Smooth muscle cell of the umbilical artery (primary cell): ENCODE data around the gene BORCS6. TPM values are rescaled to one million over a fixed set of nuclear protein-coding genes. Genes with fewer than 3 reads are reported as not detected.

Experiments used
- total RNA-seq: library from RNA; depleted of rRNA; stranded (reverse); fragments of >200 nt; gene quantifications from 2 replicates; pipeline ENCODE4 v1.2.3, GENCODE V29; 2014

BORCS6 gene
- total RNA-seq, result 6.4 and 7.1 TPM in 2 replicates

DNA sequence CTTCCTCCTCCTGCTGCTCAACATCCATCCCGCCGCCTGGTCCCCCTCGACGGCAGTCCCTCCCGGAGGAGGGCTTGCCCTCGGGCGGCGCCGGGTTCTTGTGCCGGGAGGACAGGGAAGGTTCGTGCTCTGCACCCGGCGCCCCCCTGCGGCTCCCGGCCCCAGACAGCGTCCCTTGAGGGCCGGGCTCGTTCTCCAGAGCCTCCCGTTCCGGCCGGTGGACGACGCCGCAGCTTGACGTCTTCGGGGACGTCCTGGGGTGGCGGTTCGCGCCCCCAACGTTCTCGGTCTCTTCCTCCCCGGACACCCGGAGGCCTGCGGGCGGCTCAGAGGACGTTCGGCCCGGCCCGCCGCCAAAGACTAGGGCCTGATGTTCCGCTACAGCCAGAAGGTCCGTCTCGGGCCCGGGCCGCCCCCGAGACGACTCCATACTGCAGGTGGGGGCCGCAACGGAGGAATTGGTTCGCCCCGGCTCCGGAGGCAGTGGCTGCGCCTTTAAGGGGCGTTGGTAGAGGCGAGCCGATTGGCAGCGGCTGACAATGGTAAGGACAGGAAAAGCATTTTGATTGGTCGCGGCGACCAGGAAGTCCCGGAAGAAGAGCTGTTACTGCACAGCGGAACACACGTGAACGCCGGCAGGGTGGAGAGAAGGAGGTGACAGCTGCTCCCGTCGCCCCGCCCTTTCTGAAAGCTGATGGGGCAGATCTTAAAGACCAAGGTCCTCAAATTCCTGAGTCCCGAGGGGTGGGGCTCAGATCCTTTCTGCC, at the start of gene BORCS6:
BORCS6 (minus strand) TSS at position 470 of the 767 bp plus-strand sequence; CDS start at position 430, 40 bp downstream.

DNA sequence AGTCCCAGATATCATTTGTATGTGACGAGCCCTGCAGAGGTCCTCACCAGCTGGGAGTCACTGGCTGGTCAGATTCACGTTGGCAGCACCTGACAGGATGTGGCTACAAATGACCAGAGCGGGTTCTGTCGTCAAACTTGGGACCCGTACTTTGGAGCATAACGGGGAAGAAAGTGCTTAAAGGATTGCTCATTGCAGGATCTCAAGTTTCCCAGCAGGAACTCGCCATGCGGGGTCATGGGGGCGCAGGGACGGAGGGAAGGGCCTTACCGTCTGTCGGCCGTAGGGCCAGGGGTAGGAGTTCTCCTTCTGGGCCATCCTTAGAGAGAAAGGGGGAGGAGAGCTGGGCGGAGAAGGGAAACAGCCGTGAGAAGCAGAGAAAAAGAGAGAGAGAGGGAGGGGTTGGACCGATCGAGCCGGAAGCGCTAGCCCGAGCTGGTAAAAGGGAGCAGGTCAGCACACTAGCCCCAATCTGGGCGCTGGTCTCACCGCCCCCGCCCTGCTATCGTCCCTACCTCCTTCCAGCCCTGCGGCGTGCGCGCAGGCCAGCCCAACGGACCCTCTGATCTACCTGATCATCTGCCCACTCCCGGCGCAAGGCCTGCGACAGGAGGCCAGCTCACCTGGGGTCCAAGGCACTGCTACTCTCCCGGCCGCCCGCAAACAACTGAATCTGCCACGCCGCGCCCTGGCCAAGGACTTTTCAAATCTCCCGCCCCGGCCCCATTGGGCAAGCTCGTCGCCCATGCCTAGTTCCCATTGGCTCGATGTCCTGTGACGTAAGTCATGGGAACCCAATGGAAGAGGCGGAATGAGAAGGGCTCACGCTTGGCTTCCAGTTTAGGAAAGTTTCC, 20.2 kb upstream of the BORCS6 start, which contains the start of gene AURKB:
AURKB (minus strand) TSS at position 669 of the 854 bp plus-strand sequence; CDS start at position 318, 351 bp downstream.

DNA sequence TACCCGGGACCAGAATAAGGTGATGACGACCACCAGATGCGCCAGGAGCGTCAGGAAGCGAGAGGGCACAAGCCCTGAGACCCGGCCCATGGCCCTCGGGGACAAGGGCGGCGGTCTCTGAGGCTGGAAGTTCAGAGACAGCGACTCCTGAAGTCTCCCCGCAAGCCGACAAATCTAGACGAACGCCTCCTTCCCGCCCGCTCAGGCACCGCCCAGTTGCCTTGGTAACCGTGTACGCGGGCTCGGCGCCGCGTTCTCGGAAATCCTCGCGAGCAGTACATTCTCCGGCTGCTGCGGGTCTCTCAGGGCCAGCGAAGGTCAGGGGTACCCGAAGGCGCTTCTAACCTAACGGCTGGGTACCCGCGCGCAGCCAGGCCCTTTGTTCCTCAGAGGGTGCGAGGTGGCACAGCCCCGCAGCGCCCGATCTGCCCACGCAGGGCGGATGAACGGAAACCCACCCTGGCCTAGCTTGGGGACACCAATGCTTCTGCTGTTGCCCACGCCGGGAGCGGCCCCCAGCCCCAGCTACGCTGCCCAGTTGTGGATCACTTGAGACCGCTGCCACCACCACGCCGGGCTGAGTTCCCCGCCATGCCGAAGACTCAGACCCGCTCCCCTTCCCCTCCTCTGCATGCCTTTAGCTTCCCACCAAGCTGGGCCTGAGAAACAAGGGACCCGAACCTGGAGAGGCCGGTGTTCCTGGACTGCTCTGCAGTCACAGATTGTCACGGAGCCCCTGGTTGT, 13.6 kb downstream of the BORCS6 start, which contains the start of gene TMEM107:
TMEM107 (minus strand) TSS at position 184 of the 744 bp plus-strand sequence; CDS start at position 90, 94 bp downstream.

DNA sequence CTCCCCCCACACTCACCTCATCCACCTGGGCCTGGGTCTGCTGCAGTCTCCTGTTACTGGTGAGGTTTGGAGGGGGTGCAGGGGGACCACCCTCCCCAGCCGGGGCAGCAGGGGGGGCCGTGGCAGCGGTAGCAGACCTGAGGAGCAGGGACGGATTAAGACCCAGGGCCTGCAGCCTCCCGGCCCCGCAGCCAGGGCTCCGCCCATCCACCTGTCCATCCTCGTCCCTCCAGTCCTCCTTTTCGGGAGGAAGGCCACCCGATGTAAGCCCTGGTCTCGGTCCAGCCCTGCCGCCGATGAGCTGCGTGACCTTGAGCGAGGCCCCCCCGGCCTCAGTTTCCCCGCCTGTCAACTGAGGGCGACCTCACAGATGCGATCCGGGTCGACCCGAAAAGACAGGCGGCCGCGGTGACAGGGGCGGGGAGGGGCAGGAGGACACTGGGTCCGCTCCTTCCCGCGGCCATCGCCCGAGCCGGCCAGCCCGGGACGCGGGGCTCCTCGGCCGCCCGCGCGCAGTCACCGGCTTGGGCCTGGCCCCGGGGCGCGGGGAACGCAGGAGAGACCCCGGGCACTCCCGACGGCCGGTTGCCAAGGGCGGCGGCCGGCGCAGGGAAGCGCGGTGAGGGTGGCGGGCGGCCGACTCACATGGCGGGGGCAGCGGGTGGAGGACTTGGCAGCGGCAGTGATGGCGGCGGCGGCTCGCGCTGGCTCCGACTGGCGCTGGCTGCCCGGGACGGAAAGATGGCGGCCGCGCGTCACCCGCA, 27.6 kb downstream of the BORCS6 start, which contains the start of gene VAMP2:
VAMP2 (minus strand) TSS at position 716 of the 764 bp plus-strand sequence; CDS start at position 647, 69 bp downstream.

DNA sequence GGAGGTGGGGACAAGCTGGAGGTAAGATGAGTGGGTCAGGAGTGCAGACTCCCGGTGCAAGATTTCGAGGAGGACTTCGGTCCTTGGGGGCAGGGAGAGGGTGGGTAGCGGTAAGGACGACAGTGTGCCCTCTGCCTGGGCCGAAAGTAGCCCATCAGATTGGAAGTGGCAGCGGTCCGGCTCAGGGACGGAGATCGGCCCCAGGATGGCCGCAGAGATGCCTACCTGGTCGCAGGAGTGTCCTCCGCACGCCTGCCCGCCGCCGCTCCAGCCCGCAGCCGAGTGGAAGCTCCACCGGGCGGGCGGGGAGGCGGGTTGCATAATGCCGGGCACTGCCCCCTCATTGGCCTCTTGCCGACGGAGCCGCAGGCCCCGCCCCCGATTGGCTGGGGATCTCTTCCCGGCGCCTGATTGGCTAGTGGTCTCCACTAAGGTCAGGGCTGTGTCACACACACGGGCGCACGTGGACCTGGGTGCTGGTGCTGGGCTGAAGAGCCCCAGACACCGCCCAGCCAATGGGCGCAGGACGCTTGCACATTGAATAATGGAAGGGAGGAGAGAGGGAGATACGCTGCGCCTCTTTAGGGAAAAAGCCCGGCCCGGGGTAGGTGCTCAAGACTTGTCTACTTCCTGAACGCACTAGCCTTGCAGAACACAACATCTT, 37.7 kb downstream of the BORCS6 start, which contains the start of gene PER1:
PER1 (minus strand) TSS at position 293 of the 664 bp plus-strand sequence. CDS start 1,698 bp downstream, outside the sequence.

Other genes starting within 250 kb of the BORCS6 start
- under 0.01 TPM in 1 of 2 replicates, not detected in the other for gene GUCY2D, start 187.6 kb downstream of the BORCS6 start, total RNA-seq
- gene ALOX15B, start 151.1 kb downstream of the BORCS6 start, total RNA-seq, result not detected in 2 replicates
- gene ALOX12B, start 102.5 kb downstream of the BORCS6 start, total RNA-seq, result not detected in 2 replicates
- not detected in 2 replicates for gene ALOXE3, start 71.7 kb downstream of the BORCS6 start, total RNA-seq
- gene HES7, start 66.1 kb downstream of the BORCS6 start, total RNA-seq, result not detected in 2 replicates
- 3.0 and 11.3 TPM in 2 replicates for gene PER1, start 37.8 kb downstream of the BORCS6 start, total RNA-seq
- gene VAMP2, start 27.2 kb downstream of the BORCS6 start, total RNA-seq, result 5.9 and 8.2 TPM in 2 replicates
- 14.6 and 26.1 TPM in 2 replicates for gene TMEM107, start 13.8 kb downstream of the BORCS6 start, total RNA-seq
- 1.5 and 16.7 TPM in 2 replicates for gene AURKB, start 20.4 kb upstream of the BORCS6 start, total RNA-seq
- gene CTC1, start 57.9 kb upstream of the BORCS6 start, total RNA-seq, result 2.7 and 3.4 TPM in 2 replicates
- gene PFAS, start 59.1 kb upstream of the BORCS6 start, total RNA-seq, result 14.3 and 26.4 TPM in 2 replicates
- gene RANGRF, start 98.5 kb upstream of the BORCS6 start, total RNA-seq, result 5.0 and 5.9 TPM in 2 replicates
- 0.59 and 0.65 TPM in 2 replicates for gene SLC25A35, start 105.2 kb upstream of the BORCS6 start, total RNA-seq
- under 0.01 TPM in 1 of 2 replicates, not detected in the other for gene ARHGEF15, start 120.1 kb upstream of the BORCS6 start, total RNA-seq
- not detected in 2 replicates for gene ODF4, start 149.7 kb upstream of the BORCS6 start, total RNA-seq
- 1,578 and 4,116 TPM in 2 replicates for gene RPL26, start 193.0 kb upstream of the BORCS6 start, total RNA-seq
- not detected in 2 replicates for gene RNF222, start 207.6 kb upstream of the BORCS6 start, total RNA-seq
- gene NDEL1, start 245.7 kb upstream of the BORCS6 start, total RNA-seq, result 50.5 and 89.8 TPM in 2 replicates